Type B pancreatic cell (in vitro differentiated cells): Measurements from ENCODE around the gene PCCA. TPM values are rescaled to one million over a fixed set of nuclear protein-coding genes. Genes with fewer than 3 reads are reported as not detected.

ENCODE experiments used
- DNase-seq: peaks from one replicate; pipeline ENCODE4 v3.0.0; 2021; ENCODE audit warnings: mixed read lengths; ENCODE audit not compliant: unreplicated experiment; ENCODE audit errors: extremely low spot score
- H3K27ac Mint-ChIP-seq: 2 replicates; pipeline ENCODE4 v1.8.0; 2021; ENCODE audit warnings: mild to moderate bottlenecking, mixed read lengths
- H3K27me3 Mint-ChIP-seq: 2 replicates; pipeline ENCODE4 v1.8.0; 2021; ENCODE audit warnings: mixed read lengths
- H3K36me3 Mint-ChIP-seq: 2 replicates; pipeline ENCODE4 v1.8.0; 2021; ENCODE audit warnings: mixed read lengths
- H3K4me1 Mint-ChIP-seq: one replicate; pipeline ENCODE4 v1.8.0; 2021; ENCODE audit warnings: mixed read lengths; ENCODE audit not compliant: unreplicated experiment
- H3K4me3 Mint-ChIP-seq: 2 replicates; pipeline ENCODE4 v1.8.0; 2021; ENCODE audit warnings: mild to moderate bottlenecking, mixed read lengths
- H3K9me3 Mint-ChIP-seq: 2 replicates; pipeline ENCODE4 v1.8.0; 2021; ENCODE audit warnings: mixed read lengths
- CTCF ChIP-seq: fragments of 200-600 bp; sonication (generic); conservative IDR thresholded peaks from 2 replicates; pipeline ENCODE4 v1.5.0; 2021; ENCODE audit warnings: antibody characterized with exemption, mild to moderate bottlenecking
- total RNA-seq: library from RNA; stranded (reverse); gene quantifications from 2 replicates; pipeline ENCODE4 v1.2.1, GENCODE V29; 2021; ENCODE audit warnings: low replicate concordance

PCCA gene
- total RNA-seq, 1 donor from 2014 or later, result 46.8 TPM

GRCh38 chr13:100434010-100434763 is 345.3 kb downstream of the PCCA start:
- H3K27me3 Mint-ChIP-seq, result no peaks in the 10 kb centered on the region

GRCh38 chr13:100436099-100436498 is 347.2 kb downstream of the PCCA start:
- peaks cover 12% of the 10 kb centered on the region for H3K4me1 Mint-ChIP-seq
- H3K27ac Mint-ChIP-seq, result no peak overlapping the region
- H3K4me3 Mint-ChIP-seq, result no peak overlapping the region
- no peaks in the 10 kb centered on the region for H3K27me3 Mint-ChIP-seq
- peaks cover 36% of the 10 kb centered on the region for H3K36me3 Mint-ChIP-seq
- no peak for DNase-seq
- H3K9me3 Mint-ChIP-seq, result peaks cover 8% of the 10 kb centered on the region
- no peak for TF ChIP-seq CTCF

More at GRCh38 chr13:100434010-100434763, 345.3 kb downstream of the PCCA start:
- H3K27ac Mint-ChIP-seq, result peak overlapping the region; percentile 97
- peaks cover 42% of the 10 kb centered on the region for H3K36me3 Mint-ChIP-seq
- TF ChIP-seq CTCF, result no peak
- H3K4me3 Mint-ChIP-seq, result peak overlapping the region; percentile 26
- peaks cover 8% of the 10 kb centered on the region for H3K9me3 Mint-ChIP-seq
- peaks cover 12% of the 10 kb centered on the region for H3K4me1 Mint-ChIP-seq
- no peak for DNase-seq

DNA sequence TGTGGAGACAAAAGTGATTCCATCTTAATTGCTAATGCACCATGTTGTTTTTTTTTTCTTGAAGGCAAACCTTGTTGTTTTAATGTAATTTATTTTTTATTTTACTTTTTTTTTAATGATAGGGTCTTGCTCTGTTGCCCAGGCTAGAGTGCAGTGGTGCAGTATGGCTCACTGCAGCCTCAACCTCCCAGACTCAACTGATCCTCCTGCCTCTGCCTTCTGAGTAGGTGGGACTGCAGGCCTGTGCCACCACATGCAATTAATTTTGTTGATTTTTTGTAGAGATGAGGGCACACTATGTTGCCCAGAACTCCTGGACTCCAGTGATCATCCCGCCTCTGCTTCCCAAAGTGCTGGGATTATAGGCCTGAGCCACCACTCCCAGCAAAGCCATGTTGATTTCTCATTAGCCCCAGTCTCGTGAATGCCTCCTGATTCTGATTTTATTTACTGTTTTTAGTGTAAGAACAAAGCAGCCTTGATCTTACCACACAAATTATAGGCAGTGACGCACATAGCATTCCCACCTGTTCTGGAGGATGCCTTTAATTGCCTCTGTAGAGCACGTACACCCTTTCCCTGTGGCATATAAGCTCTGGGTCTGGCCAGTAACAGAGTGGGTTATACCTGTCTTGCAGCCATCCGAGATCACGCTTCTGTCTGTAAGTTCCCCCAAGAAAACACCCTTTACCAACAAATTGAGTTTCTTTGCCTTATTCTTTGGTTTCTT is 349.3 kb downstream of the PCCA start:
- H3K36me3 Mint-ChIP-seq, result peaks cover 31% of the 10 kb centered on the region
- peak overlapping the region; percentile 5 for H3K27ac Mint-ChIP-seq
- no peaks in the 10 kb centered on the region for H3K27me3 Mint-ChIP-seq
- H3K9me3 Mint-ChIP-seq, result peaks cover 8% of the 10 kb centered on the region
- TF ChIP-seq CTCF, result no peak
- peaks cover 23% of the 10 kb centered on the region for H3K4me1 Mint-ChIP-seq
- no peak for DNase-seq
- no peak overlapping the region for H3K4me3 Mint-ChIP-seq

DNA sequence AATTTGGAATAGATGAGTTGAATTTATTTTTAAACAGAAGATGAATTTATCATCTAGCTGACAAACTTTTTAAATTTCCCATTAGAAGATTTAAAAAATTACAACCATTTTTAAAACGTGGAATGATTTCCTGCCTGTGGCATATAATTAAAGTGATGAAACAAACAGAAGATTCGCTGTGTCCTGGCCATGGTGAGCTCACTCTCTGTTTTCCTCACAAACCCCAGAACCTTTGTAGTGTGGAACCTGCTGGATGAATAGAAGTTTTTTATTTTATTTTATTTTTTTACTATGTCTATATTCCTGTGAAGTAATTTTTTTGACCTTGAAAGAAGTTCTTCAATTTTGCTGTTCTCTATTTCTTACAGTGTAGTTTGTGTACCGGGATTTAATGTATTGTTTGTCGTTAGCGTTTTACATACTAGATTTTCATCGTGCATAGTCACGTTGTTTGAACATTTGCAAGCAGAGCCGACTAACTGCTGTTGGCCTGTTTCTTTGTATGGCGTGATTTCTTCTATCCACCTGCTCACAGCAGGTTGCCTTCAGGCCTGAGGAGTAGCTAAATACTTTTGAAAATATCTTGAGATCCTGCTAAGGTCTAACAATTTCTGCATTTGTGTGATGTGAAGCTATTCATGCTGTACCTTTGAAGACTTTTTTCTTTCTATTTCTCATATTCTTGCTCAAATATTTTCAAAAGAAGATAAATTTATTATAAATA is 350.5 kb downstream of the PCCA start:
- Mint-ChIP-seq H3K36me3 (peaks cover 21% of the 10 kb centered on the region), H3K4me3 (no peak overlapping the region), H3K27me3 (no peaks in the 10 kb centered on the region), H3K9me3 (no peaks in the 10 kb centered on the region), H3K4me1 (peaks cover 20% of the 10 kb centered on the region), H3K27ac (peak overlapping the region; percentile 19)
- TF ChIP-seq CTCF, result no peak
- no peak for DNase-seq

DNA sequence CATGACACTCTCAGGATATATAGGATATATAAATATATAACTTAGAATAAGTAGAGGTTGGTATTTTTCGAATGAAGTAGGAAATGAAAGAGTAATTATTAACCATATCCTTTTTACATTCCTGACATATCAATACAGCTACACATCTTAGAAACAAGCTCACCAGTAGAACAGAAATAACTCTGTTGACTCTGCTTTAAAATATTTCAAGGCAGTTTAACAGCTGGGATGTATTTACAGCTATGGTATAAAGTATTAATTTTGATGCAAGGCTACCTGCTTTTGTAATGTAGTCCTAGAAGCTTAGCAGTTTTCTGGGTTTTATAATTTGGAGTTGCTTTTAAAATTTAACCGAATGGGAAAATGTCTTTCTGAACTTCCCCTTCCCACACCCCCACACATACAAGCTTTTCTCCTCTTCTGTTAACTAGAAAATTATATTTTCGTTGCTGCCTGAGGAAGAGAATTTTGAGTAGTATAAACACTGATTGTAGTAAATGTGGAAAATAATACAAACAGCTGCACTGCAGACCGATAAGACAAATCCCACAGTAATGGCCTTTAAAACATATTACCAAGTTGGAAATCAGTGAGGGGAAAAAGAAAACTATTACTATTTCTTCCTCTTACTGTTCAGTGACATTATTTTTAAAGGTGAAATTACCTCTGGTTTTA is 352.0 kb downstream of the PCCA start:
- Mint-ChIP-seq H3K27me3 (no peaks in the 10 kb centered on the region), H3K9me3 (no peaks in the 10 kb centered on the region), H3K4me3 (no peak overlapping the region), H3K27ac (no peak overlapping the region), H3K36me3 (peaks cover 17% of the 10 kb centered on the region), H3K4me1 (peaks cover 20% of the 10 kb centered on the region)
- TF ChIP-seq CTCF, result no peak
- no peak for DNase-seq
